Peyer's patch (tissue), 4 donors: ENCODE measurements around the gene OTUD6A. TPM values are rescaled to one million over a fixed set of nuclear protein-coding genes. Genes with fewer than 3 reads are reported as not detected.

ENCODE experiments used
- DNase-seq, 3 donors: peaks; one replicate each; pipeline ENCODE4 v3.0.0-alpha.2; 2017 to 2019
- H3K27ac ChIP-seq, 4 donors: fragments of 200-600 bp; sonication (generic); one replicate each; pipeline ENCODE4 v1.5.1; 2016 to 2019
- H3K27me3 ChIP-seq, 2 donors: fragments of 200-600 bp; sonication (generic); one replicate each; pipeline ENCODE4 v1.5.1; 2019
- H3K36me3 ChIP-seq, 3 donors: fragments of 200-600 bp; sonication (generic); one replicate each; pipeline ENCODE4 v1.5.1; 2016 to 2019
- H3K4me1 ChIP-seq, 4 donors: fragments of 200-600 bp; sonication (generic); one replicate each; pipeline ENCODE4 v1.5.1; 2016 to 2019
- H3K4me3 ChIP-seq, 4 donors: fragments of 200-600 bp; sonication (generic); 1 replicate in 3 of 4; 2 replicates in 1 of 4; pipeline ENCODE4 v1.5.1; 2016 to 2019; ENCODE audit warnings: mild to moderate bottlenecking in 1 of 4
- H3K9me3 ChIP-seq, 4 donors: fragments of 200-600 bp; sonication (generic); one replicate each; pipeline ENCODE4 v1.5.1; 2016 to 2019; ENCODE audit warnings: mild to moderate bottlenecking in 1 of 4
- POLR2A ChIP-seq, 2 donors: fragments of 450-650 bp; IDR thresholded peaks; one replicate each; pipeline ENCODE4 v1.5.1; 2017; ENCODE audit warnings: antibody characterized with exemption in 2 of 2, mild to moderate bottlenecking in 2 of 2, moderate library complexity in 2 of 2
- total RNA-seq, 4 donors: library from RNA; depleted of rRNA; stranded (reverse); fragments of >200 nt; gene quantifications; one replicate each; pipeline ENCODE4 v1.1.0, GENCODE V29; 2016
- TF ChIP-seq, protein P1 (sequence below), 6 experiments: fragments of 450-650 bp in 4 of 6; fragments of 200-600 bp in 2 of 6; sonication (generic) in 1 of 6; IDR thresholded peaks; one replicate each; pipeline ENCODE4 v1.5.1; 2017 to 2019; ENCODE audit warnings: antibody characterized with exemption in 6 of 6, mild to moderate bottlenecking in 3 of 6, moderate library complexity in 1 of 6

OTUD6A gene
- total RNA-seq, 4 donors from 2014 or later: not detected

GRCh38 chrX:70049406-70049805 lies 12.9 kb upstream of the OTUD6A start:
- Histone ChIP-seq H3K27me3 (no peaks in the 10 kb centered on the region), H3K36me3 (no peaks in the 10 kb centered on the region), H3K4me1 (no peaks in the 10 kb centered on the region), H3K9me3 (no peaks in the 10 kb centered on the region), H3K4me3 (no peak overlapping the region), H3K27ac (no peak overlapping the region)
- TF ChIP-seq, protein P1, sequence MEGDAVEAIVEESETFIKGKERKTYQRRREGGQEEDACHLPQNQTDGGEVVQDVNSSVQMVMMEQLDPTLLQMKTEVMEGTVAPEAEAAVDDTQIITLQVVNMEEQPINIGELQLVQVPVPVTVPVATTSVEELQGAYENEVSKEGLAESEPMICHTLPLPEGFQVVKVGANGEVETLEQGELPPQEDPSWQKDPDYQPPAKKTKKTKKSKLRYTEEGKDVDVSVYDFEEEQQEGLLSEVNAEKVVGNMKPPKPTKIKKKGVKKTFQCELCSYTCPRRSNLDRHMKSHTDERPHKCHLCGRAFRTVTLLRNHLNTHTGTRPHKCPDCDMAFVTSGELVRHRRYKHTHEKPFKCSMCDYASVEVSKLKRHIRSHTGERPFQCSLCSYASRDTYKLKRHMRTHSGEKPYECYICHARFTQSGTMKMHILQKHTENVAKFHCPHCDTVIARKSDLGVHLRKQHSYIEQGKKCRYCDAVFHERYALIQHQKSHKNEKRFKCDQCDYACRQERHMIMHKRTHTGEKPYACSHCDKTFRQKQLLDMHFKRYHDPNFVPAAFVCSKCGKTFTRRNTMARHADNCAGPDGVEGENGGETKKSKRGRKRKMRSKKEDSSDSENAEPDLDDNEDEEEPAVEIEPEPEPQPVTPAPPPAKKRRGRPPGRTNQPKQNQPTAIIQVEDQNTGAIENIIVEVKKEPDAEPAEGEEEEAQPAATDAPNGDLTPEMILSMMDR (IDR thresholded peaks at IDR 0.05): no peak
- no peak for TF ChIP-seq POLR2A (IDR thresholded peaks at IDR 0.05)
- no peak for DNase-seq

- no peaks in the 10 kb centered on the region for H3K9me3 ChIP-seq
- no peaks in the 10 kb centered on the region for H3K36me3 ChIP-seq
- DNase-seq: no peak
- no peak within 1 kb of the TSS for H3K27ac ChIP-seq
- H3K4me3 ChIP-seq: no peak within 1 kb of the TSS
- no peaks in the 10 kb centered on the region for H3K4me1 ChIP-seq
- no peaks in the 10 kb centered on the region for H3K27me3 ChIP-seq
- TF ChIP-seq, protein P1 (IDR thresholded peaks at IDR 0.05): no peak
- no peak for TF ChIP-seq POLR2A (IDR thresholded peaks at IDR 0.05)
Measured at GRCh38 chrX:70049925-70050324, 12.3 kb upstream of the OTUD6A start, which contains the start of gene AWAT2. Gene AWAT2, minus strand, starts transcription at chrX:70049938. Its CDS starts 6 bp downstream, at chrX:70049932.

DNA sequence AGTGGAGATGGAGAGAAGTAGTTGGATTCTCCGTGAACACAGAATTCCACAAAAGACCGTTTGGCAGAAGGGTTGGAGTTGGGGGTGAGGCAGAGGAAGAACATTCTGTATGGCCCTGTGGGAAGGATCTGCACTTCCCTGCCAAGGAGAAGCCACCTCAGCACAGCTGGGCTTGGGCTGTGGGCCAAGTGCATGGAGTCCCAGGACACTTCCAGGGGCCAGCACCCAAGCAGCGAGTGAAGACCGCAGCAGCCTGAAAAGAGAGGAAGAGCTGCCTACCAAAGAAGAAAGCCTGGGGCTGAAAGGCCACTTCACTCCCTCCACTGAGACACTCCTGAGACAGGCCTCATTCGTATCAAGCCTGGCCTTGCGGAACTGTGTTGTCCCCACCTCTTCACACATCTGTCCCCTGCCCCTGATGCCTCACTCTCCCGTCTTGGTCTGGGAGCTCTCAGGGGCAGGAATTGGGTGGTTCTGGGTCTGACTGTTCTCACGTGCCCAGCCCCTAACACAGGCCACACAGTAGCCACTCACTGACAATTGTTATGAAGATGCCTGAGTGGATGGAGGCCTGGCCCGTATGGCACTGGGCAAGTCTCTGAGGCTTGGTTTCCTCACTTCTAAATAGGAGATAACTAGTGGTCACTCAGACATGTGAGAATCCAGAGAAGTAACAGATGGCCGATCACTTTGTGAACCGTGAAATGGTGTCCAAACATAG lies 9.2 kb upstream of the OTUD6A start:
- Histone ChIP-seq H3K36me3 (no peaks in the 10 kb centered on the region), H3K27me3 (no peaks in the 10 kb centered on the region), H3K9me3 (no peaks in the 10 kb centered on the region), H3K4me1 (no peaks in the 10 kb centered on the region), H3K27ac (no peak overlapping the region), H3K4me3 (no peak overlapping the region)
- TF ChIP-seq POLR2A (IDR thresholded peaks at IDR 0.05): no peak
- TF ChIP-seq, protein P1 (IDR thresholded peaks at IDR 0.05): no peak
- DNase-seq: no peak

DNA sequence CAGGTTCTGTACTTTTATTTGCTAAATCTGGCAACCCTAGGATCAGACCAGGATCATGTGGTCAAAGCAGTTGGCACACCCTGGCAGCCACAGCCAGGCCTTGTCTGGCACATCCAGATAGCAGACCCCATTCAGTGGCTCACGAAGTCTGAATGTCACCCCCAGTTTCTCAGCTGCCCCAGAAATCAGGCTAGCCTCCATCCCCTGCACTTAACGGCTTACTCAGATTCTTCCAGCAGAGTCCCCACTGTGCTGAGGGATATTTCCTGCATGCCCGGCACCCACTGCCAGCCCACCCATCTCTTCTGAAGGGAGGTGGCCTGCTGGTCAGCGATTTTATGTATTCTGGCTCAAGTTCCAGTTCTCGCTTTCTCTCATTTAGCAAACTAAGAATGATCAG lies 7.9 kb upstream of the OTUD6A start:
- H3K9me3 ChIP-seq: no peaks in the 10 kb centered on the region
- no peak for TF ChIP-seq POLR2A (IDR thresholded peaks at IDR 0.05)
- TF ChIP-seq, protein P1 (IDR thresholded peaks at IDR 0.05): no peak
- H3K36me3 ChIP-seq: no peaks in the 10 kb centered on the region
- no peaks in the 10 kb centered on the region for H3K27me3 ChIP-seq
- H3K4me1 ChIP-seq: no peaks in the 10 kb centered on the region
- no peak overlapping the region for H3K27ac ChIP-seq
- no peak overlapping the region for H3K4me3 ChIP-seq
- no peak for DNase-seq

DNA sequence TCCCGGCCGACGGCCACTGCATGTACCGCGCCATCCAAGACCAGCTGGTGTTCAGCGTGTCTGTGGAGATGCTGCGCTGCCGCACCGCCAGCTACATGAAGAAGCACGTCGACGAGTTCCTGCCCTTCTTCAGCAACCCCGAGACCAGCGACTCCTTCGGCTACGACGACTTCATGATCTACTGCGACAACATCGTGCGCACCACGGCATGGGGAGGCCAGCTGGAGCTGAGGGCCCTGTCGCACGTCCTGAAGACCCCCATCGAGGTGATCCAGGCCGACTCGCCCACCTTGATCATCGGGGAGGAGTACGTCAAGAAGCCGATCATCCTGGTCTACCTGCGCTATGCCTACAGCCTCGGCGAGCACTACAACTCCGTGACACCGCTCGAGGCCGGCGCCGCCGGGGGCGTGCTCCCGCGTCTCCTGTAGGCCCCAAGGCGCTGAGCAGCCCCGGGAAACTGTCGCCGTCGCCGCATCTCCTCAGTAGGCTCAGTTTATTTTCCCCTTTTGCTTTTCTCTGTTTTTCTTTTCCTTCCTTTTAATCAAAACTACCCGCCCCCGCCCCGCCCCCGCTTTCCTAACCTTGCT lies 799 bp downstream of the OTUD6A start:
- no peak overlapping the region for H3K27ac ChIP-seq
- H3K36me3 ChIP-seq: no peaks in the 10 kb centered on the region
- no peak for TF ChIP-seq POLR2A (IDR thresholded peaks at IDR 0.05)
- TF ChIP-seq, protein P1 (IDR thresholded peaks at IDR 0.05): no peak
- H3K9me3 ChIP-seq: no peaks in the 10 kb centered on the region
- H3K4me3 ChIP-seq: no peak overlapping the region
- no peaks in the 10 kb centered on the region for H3K4me1 ChIP-seq
- H3K27me3 ChIP-seq: no peaks in the 10 kb centered on the region
- DNase-seq: no peak
